Peyer's patch (tissue), 4 donors: ENCODE data around the gene DNAJB1.

Experiments used
- CTCF ChIP-seq, 6 experiments: fragments of 450-650 bp in 4 of 6; fragments of 200-600 bp in 2 of 6; sonication (generic) in 1 of 6; IDR thresholded peaks; one replicate each; pipeline ENCODE4 v1.5.1; 2017 to 2019; ENCODE audit warnings: antibody characterized with exemption in 6 of 6, mild to moderate bottlenecking in 3 of 6, moderate library complexity in 1 of 6
- POLR2A ChIP-seq, 2 donors: fragments of 450-650 bp; IDR thresholded peaks; one replicate each; pipeline ENCODE4 v1.5.1; 2017; ENCODE audit warnings: antibody characterized with exemption in 2 of 2, mild to moderate bottlenecking in 2 of 2, moderate library complexity in 2 of 2

- no peak for TF ChIP-seq CTCF (IDR thresholded peaks at IDR 0.05)
- TF ChIP-seq POLR2A (IDR thresholded peaks at IDR 0.05): no peak
These were observed 37.9 kb upstream of the DNAJB1 start for GRCh38 chr19:14555918-14556661.
